ENCODE data around the gene CELF1.

GRCh38 chr11:47480762-47481161 is 72.2 kb downstream of the CELF1 start:
- no peak for TF ChIP-seq CTCF (conservative IDR thresholded peaks at IDR 0.05 in 1 of 2, IDR thresholded peaks at IDR 0.05 in 1 of 2; ENCODE audit: extremely low read depth in 1 of 2, insufficient read depth in 1 of 2, low read depth in 1 of 2, low read length in 2 of 2)
- no peak for TF ChIP-seq EZH2 (IDR thresholded peaks at IDR 0.05; ENCODE audit: borderline replicate concordance, low read length)

Measured in mammary epithelial cell (primary cell).